ENCODE measurements around the gene VASP.

DNA sequence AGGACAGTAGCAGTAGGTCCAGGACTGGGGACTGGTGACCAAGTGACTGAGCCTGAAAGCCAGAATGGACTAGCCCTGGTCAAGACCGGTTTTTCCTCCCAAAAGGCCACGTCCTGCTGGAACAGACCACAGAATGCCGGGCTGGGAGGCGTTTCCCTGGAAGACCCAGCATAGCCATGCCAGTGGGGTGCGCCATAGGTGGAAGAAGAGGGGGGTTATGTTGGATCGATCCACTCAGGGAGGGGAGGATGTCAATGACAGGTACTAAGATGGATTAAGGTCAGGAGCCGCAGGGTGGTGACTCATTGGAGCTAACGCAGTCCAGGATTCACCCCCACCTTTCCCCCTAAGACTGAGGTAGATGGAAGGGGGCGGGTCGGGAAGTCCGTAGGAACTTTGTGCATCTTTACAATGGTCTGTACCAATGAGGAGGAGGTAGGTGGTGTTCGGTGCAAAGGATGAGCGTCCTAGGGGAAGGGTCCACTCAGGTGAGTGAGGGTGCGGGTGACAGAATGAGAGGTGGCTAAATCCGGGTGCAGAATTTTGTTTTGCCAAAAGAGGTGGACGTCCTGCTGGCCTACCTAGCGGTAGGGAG is 21.0 kb downstream of the VASP start:
- TF ChIP-seq, protein P1, sequence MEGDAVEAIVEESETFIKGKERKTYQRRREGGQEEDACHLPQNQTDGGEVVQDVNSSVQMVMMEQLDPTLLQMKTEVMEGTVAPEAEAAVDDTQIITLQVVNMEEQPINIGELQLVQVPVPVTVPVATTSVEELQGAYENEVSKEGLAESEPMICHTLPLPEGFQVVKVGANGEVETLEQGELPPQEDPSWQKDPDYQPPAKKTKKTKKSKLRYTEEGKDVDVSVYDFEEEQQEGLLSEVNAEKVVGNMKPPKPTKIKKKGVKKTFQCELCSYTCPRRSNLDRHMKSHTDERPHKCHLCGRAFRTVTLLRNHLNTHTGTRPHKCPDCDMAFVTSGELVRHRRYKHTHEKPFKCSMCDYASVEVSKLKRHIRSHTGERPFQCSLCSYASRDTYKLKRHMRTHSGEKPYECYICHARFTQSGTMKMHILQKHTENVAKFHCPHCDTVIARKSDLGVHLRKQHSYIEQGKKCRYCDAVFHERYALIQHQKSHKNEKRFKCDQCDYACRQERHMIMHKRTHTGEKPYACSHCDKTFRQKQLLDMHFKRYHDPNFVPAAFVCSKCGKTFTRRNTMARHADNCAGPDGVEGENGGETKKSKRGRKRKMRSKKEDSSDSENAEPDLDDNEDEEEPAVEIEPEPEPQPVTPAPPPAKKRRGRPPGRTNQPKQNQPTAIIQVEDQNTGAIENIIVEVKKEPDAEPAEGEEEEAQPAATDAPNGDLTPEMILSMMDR (IDR thresholded peaks at IDR 0.05; ENCODE audit: low read depth, low read length): no peak
- no peak for TF ChIP-seq MYC (IDR thresholded peaks at IDR 0.05; ENCODE audit: low read depth, low read length)
- no peak for TF ChIP-seq POLR2A (IDR thresholded peaks at IDR 0.05; ENCODE audit: extremely low read depth, insufficient read length)
